Activated naive CD8-positive, alpha-beta T cell treated with anti-CD3 and anti-CD28 coated beads for 36 hours (primary cell): ENCODE measurements around the gene SSU72. TPM values are rescaled to one million over a fixed set of nuclear protein-coding genes. Genes with fewer than 3 reads are reported as not detected.

Source experiments
- DNase-seq: peaks from one replicate; pipeline ENCODE4 v3.0.0; 2021
- H3K27ac Mint-ChIP-seq: one replicate; pipeline ENCODE4 v1.8.0; 2022; ENCODE audit warnings: mild to moderate bottlenecking, moderate library complexity, mixed read lengths
- H3K27me3 Mint-ChIP-seq: one replicate; pipeline ENCODE4 v1.8.0; 2022; ENCODE audit warnings: mild to moderate bottlenecking, mixed read lengths
- H3K36me3 Mint-ChIP-seq: one replicate; pipeline ENCODE4 v1.8.0; 2021; ENCODE audit warnings: mild to moderate bottlenecking, mixed read lengths
- H3K4me1 Mint-ChIP-seq: one replicate; pipeline ENCODE4 v1.8.0; 2021; ENCODE audit warnings: mixed read lengths
- H3K4me3 Mint-ChIP-seq: one replicate; pipeline ENCODE4 v1.8.0; 2022; ENCODE audit warnings: mild to moderate bottlenecking, moderate library complexity, mixed read lengths
- H3K9me3 Mint-ChIP-seq: one replicate; pipeline ENCODE4 v1.8.0; 2022; ENCODE audit warnings: mixed read lengths
- total RNA-seq, 2 experiments: library from RNA; stranded (reverse); gene quantifications; one replicate each; pipeline ENCODE4 v1.2.3, GENCODE V29; 2021

SSU72 gene
- total RNA-seq, 2 experiments from 2014 or later, result 124 to 131 TPM

GRCh38 chr1:1593834-1594601 is 19.4 kb upstream of the SSU72 start:
- no peak for DNase-seq
- no peaks in the 10 kb centered on the region for H3K4me1 Mint-ChIP-seq
- H3K9me3 Mint-ChIP-seq, result no peaks in the 10 kb centered on the region
- no peak overlapping the region for H3K27ac Mint-ChIP-seq
- H3K4me3 Mint-ChIP-seq, result no peak overlapping the region
- H3K27me3 Mint-ChIP-seq, result peaks cover 11% of the 10 kb centered on the region
- H3K36me3 Mint-ChIP-seq, result no peaks in the 10 kb centered on the region

DNA sequence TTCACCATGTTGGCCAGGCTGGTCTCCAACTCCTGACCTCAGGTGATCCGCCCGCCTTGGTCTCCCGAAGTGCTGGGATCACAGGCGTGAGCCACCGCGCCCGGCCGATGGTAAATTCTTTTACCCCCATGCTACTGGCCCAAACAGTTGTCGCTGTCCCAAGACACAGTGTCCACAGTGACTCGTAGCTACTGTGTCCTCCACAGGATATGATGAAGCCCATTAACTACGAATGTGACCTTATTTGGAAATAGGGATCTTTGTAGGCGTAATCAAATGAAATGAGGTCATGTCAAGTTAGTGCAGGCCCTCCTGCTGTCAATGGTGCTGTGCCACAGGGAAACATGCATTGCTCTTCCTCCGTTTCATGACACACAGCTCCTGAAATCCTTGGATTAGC is 16.8 kb upstream of the SSU72 start:
- no peak for DNase-seq
- no peaks in the 10 kb centered on the region for H3K4me1 Mint-ChIP-seq
- peaks cover 8% of the 10 kb centered on the region for H3K27me3 Mint-ChIP-seq
- H3K27ac Mint-ChIP-seq, result no peak overlapping the region
- H3K36me3 Mint-ChIP-seq, result no peaks in the 10 kb centered on the region
- no peak overlapping the region for H3K4me3 Mint-ChIP-seq
- H3K9me3 Mint-ChIP-seq, result no peaks in the 10 kb centered on the region

DNA sequence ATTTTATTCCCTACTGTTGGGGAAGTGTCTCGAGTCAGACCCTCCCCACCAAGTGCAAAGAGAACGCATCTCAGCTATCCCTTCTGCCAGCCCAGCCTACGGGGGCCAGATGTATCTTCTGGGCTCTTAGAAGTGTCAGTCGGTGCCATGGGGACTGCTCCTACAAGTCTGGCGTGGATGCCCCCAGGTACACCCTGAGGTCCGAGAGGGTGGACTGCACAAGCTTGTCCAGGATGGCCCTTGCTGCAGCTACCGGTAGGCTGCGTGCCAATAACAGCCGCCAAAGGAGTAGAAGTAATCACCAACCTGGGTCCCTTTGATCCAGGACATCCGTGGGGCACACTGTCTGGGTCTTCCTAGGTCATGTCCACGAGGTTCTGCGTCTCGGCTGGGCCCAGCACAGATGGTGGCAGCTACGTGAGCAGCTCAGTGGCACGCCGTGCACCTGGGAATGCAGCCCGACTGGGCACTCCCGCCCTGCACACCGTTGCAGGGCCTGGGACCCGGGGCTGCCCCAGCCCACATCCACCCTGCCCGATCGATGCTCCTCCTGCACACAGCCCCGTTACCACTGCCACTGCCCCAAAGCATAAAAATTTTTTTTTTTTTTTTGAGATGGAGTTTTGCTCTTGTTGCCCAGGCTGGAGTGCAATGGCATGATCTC is 8.8 kb upstream of the SSU72 start:
- H3K4me3 Mint-ChIP-seq, result no peak overlapping the region
- H3K9me3 Mint-ChIP-seq, result no peaks in the 10 kb centered on the region
- no peaks in the 10 kb centered on the region for H3K36me3 Mint-ChIP-seq
- H3K27ac Mint-ChIP-seq, result no peak overlapping the region
- H3K4me1 Mint-ChIP-seq, result no peaks in the 10 kb centered on the region
- H3K27me3 Mint-ChIP-seq, result peaks cover 16% of the 10 kb centered on the region
- DNase-seq, result no peak

DNA sequence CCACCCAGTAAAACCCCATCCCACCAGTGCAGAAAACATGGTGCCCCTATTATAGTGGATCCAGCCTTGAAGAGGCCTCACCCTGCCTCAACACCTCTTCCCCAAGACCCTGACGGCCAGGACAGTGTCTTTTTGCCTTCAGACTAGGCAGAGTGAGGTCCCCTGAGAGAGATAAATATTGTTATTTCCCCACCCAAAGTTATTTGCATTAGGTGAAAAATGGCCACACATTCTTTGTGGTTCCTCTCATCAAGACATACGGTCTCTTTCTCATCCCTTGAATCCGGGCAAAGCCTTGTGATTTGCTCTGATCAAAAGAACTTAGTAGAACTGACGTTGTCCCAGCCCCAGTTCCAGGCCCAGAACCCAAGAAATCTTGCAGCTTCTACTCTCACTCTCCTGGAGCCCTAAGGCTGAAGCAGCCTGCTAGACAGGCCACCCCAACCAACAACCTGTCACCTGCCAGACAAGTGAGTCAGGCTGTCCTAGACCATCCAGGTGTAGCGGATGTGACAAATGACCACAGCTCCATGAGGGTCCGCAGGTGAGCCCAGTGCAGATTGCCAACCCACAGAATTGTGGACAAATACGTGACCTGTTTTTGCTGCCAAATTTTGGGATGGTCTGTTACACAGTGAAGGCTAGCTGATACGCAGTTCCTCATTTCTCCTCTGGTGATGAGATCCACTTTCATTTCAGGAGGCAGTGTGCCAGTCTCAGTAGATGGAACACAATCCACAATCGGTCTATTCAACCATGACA is 8.1 kb upstream of the SSU72 start:
- no peak overlapping the region for H3K27ac Mint-ChIP-seq
- no peak overlapping the region for H3K4me3 Mint-ChIP-seq
- H3K4me1 Mint-ChIP-seq, result no peaks in the 10 kb centered on the region
- H3K27me3 Mint-ChIP-seq, result peaks cover 14% of the 10 kb centered on the region
- H3K36me3 Mint-ChIP-seq, result no peaks in the 10 kb centered on the region
- no peaks in the 10 kb centered on the region for H3K9me3 Mint-ChIP-seq
- DNase-seq, result no peak

DNA sequence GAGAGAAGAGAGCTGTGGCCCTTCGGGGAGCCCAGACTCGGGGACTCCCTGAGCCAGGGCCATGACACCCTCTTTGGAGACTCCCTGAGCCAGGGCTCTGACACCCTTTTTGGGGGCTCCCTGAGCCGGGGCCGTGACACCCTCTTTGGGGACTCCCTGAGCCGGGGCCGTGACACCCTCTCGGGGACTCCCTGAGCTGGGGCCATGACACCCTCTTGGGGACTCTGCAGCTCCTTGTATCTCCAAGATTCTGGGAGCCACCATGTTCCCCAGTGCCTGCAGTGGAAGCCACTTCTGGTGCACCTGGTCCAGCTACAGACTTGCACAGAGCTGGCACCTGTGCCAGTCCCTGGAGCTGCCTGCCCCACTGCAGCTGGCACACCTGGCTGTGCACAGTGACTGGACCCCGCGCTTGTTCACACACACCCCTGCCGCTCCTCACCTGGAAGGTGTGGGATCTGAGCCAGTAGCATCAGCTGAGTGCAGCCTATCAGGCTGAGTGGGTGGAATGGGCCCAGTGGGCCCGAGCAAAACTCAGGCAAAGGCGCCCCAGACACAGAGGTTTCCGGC is 3.8 kb upstream of the SSU72 start:
- DNase-seq, result no peak
- peaks cover 6% of the 10 kb centered on the region for H3K27me3 Mint-ChIP-seq
- no peak overlapping the region for H3K4me3 Mint-ChIP-seq
- H3K4me1 Mint-ChIP-seq, result peaks cover 10% of the 10 kb centered on the region
- H3K27ac Mint-ChIP-seq, result no peak overlapping the region
- no peaks in the 10 kb centered on the region for H3K9me3 Mint-ChIP-seq
- peaks cover 7% of the 10 kb centered on the region for H3K36me3 Mint-ChIP-seq

- Mint-ChIP-seq H3K4me1 (peaks cover 12% of the 10 kb centered on the region), H3K27me3 (peaks cover 6% of the 10 kb centered on the region), H3K9me3 (no peaks in the 10 kb centered on the region), H3K4me3 (no peak overlapping the region), H3K36me3 (peaks cover 15% of the 10 kb centered on the region), H3K27ac (no peak overlapping the region)
- DNase-seq, result no peak
Measured at GRCh38 chr1:1577367-1578011, 2.8 kb upstream of the SSU72 start.

DNA sequence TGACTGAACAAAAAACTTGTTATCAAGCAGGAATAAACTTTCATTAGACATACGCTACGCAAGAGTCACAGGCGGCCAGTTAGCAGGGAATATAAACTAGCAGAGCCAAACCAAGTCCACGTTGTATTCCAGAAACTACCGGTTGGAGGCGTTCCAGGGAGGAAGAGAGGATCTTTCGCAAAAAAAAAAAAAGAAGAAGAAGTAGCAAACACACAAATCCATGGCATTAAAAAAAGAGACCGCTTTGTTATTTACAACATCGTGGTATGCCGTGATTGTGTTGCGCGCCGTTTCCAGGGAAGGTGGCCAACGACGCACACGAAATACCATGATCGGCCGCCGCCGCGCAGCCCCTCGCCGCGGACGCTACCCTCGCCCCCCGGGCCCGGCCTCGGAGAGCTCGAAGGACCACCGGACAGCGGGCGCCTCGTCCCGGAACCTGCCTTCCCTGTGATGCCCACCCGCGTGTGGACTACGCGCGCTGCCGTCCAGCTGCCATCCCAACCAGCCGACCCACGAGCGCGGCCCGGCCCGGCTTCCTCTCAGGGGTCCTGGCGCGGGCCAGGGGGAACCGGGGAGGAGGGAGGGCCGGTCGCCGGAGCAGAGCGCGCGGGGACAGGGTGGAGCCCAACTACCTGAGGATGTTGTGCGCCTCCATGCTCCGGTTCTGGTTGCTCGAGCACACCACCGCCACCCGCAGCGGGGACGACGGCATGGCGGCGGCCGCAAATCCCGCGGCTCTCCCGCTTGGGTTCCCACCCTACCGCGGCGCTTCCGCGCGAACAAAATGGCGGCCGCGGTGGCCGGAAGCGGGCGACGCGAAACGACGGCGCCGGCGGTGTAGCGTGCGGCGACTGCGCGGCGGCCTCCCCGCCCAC is 581 bp downstream of the SSU72 start:
- Mint-ChIP-seq H3K9me3 (no peaks in the 10 kb centered on the region), H3K4me3 (peak overlapping the region; percentile 97), H3K36me3 (peaks cover 32% of the 10 kb centered on the region), H3K27ac (peak overlapping the region; percentile 98), H3K4me1 (peaks cover 30% of the 10 kb centered on the region), H3K27me3 (no peaks in the 10 kb centered on the region)
- DNase-seq, result peak; percentile 82

DNA sequence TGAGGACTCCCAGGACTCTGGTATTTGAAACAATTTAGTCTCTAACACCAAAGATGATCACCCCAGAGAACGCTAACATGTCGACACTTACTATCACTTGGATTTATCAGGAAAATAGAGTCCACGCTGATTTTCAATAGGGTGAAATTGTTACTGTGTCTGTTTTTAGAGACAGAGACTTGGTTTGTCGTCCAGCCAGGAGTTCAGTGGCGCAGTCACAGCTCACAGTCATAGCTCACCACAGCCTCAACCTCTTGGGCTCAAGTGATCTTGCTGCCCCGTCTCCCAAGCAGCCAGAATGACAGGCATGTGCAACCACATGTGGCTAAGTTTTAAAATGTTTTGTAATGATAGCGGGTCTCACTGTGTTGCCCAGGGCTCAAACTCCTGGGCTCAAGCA is 5.3 kb downstream of the SSU72 start:
- Mint-ChIP-seq H3K36me3 (peaks cover 62% of the 10 kb centered on the region), H3K4me3 (no peak overlapping the region), H3K9me3 (no peaks in the 10 kb centered on the region), H3K27ac (peak overlapping the region; percentile 62), H3K4me1 (peaks cover 40% of the 10 kb centered on the region), H3K27me3 (no peaks in the 10 kb centered on the region)
- DNase-seq, result no peak

GRCh38 chr1:1567891-1568291 is 6.8 kb downstream of the SSU72 start:
- H3K4me1 Mint-ChIP-seq, result peaks cover 40% of the 10 kb centered on the region
- no peak overlapping the region for H3K4me3 Mint-ChIP-seq
- no peak for DNase-seq
- H3K27me3 Mint-ChIP-seq, result no peaks in the 10 kb centered on the region
- H3K9me3 Mint-ChIP-seq, result no peaks in the 10 kb centered on the region
- H3K27ac Mint-ChIP-seq, result no peak overlapping the region
- H3K36me3 Mint-ChIP-seq, result peaks cover 59% of the 10 kb centered on the region

GRCh38 chr1:1567152-1567875 is 7.3 kb downstream of the SSU72 start:
- no peaks in the 10 kb centered on the region for H3K27me3 Mint-ChIP-seq
- peaks cover 55% of the 10 kb centered on the region for H3K36me3 Mint-ChIP-seq
- peaks cover 37% of the 10 kb centered on the region for H3K4me1 Mint-ChIP-seq

DNA sequence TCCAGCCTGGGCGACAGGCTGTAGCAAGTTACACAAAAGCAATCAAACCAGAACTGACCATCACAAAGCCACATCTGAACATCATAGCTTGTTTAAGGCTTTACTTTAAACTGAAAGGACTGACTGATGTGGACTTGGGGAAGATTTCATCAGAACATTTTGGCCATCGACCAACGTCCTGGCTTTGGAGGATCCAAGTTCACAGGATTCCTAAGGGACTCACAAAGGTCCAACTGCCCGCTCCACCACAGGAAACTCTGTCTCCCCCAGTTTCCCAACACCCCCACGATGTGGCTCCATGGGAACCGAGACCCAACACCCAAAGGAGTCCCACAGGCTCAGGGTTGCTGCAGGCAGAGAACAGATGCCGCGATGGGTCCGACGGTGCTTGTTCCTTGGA is 9.3 kb downstream of the SSU72 start:
- no peak for DNase-seq
- no peaks in the 10 kb centered on the region for H3K27me3 Mint-ChIP-seq
- H3K4me1 Mint-ChIP-seq, result peaks cover 31% of the 10 kb centered on the region
- peak overlapping the region; percentile 54 for H3K27ac Mint-ChIP-seq
- H3K4me3 Mint-ChIP-seq, result no peak overlapping the region
- H3K36me3 Mint-ChIP-seq, result peaks cover 52% of the 10 kb centered on the region
- no peaks in the 10 kb centered on the region for H3K9me3 Mint-ChIP-seq

More at GRCh38 chr1:1567152-1567875, 7.3 kb downstream of the SSU72 start:
- H3K27ac Mint-ChIP-seq, result peak overlapping the region; percentile 17
- DNase-seq, result no peak
- no peaks in the 10 kb centered on the region for H3K9me3 Mint-ChIP-seq
- H3K4me3 Mint-ChIP-seq, result no peak overlapping the region

DNA sequence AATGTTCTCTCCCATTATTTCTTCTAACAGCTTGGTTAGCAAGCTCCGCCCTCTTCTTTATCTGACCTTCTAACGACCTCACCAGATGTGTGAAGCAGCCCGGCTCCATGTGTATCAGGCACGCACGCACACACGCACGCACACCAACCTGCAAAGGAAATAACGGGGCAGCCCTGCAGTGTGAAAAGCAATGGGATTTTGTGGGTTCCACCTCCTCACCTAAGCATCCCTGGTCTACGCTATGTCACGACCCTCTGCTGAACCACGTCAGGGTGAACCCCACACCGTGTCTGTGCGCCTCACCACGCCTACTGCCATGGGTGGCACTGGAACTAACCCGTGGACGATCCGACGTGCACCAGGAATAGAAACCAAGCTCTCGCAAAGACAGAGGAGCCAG is 10.4 kb downstream of the SSU72 start:
- Mint-ChIP-seq H3K4me3 (no peak overlapping the region), H3K36me3 (peaks cover 46% of the 10 kb centered on the region), H3K4me1 (peaks cover 22% of the 10 kb centered on the region), H3K9me3 (no peaks in the 10 kb centered on the region), H3K27ac (no peak overlapping the region), H3K27me3 (no peaks in the 10 kb centered on the region)
- DNase-seq, result no peak

GRCh38 chr1:1563688-1564087 is 11.0 kb downstream of the SSU72 start:
- no peak overlapping the region for H3K4me3 Mint-ChIP-seq
- no peaks in the 10 kb centered on the region for H3K27me3 Mint-ChIP-seq
- no peak overlapping the region for H3K27ac Mint-ChIP-seq
- DNase-seq, result no peak
- H3K4me1 Mint-ChIP-seq, result peaks cover 20% of the 10 kb centered on the region
- peaks cover 46% of the 10 kb centered on the region for H3K36me3 Mint-ChIP-seq
- H3K9me3 Mint-ChIP-seq, result no peaks in the 10 kb centered on the region
